Erythroblast (primary cell): ENCODE data around the gene DHRS7B.
A peak's percentile ranks its signal among the peaks of the same experiment; 100 is the strongest.
"Not testable (repeated sequence)": the region's sequence is repeated elsewhere in the genome, so short reads cannot be mapped to it uniquely, and the experiment has no call there.

Experiments
- DNase-seq, 2 experiments: peaks; one replicate each; lab custom pipeline; 2025; lab: John Stamatoyannopoulos, UW
- GATA1 ChIP-seq: IDR thresholded peaks from 2 replicates; pipeline ENCODE4 v1.6.1; 2011; ENCODE audit warnings: low read depth, mild to moderate bottlenecking, control low read depth, low read length, moderate library complexity
- POLR2A ChIP-seq: IDR thresholded peaks from 2 replicates; pipeline ENCODE4 v1.6.1; 2011; ENCODE audit warnings: mild to moderate bottlenecking, low read length

DHRS7B gene

GRCh38 chr17:21223086-21223485, 96.3 kb downstream of the DHRS7B start:
- DNase-seq = no peak
- no peak for TF ChIP-seq POLR2A
- TF ChIP-seq GATA1 = no peak

GRCh38 chr17:21227277-21227676, 100.5 kb downstream of the DHRS7B start:
- DNase-seq = not testable (repeated sequence)

- no peak for TF ChIP-seq GATA1
- no peak for TF ChIP-seq POLR2A
- no peak for DNase-seq
Measured at GRCh38 chr17:21228111-21228510, 101.3 kb downstream of the DHRS7B start.

- TF ChIP-seq POLR2A = no peak
- no peak for TF ChIP-seq GATA1
- DNase-seq = no peak
Measured at GRCh38 chr17:21228845-21229244, 102.1 kb downstream of the DHRS7B start.

- TF ChIP-seq GATA1 (no peak), POLR2A (no peak)
- DNase-seq = no peak
Measured at GRCh38 chr17:21231533-21231932, 104.8 kb downstream of the DHRS7B start.

- no peak for DNase-seq
- TF ChIP-seq GATA1 (no peak), POLR2A (no peak)
Measured at GRCh38 chr17:21232033-21232749, 105.4 kb downstream of the DHRS7B start.

GRCh38 chr17:21233581-21234347, 107.0 kb downstream of the DHRS7B start:
- DNase-seq = no peak

GRCh38 chr17:21235921-21236320, 109.2 kb downstream of the DHRS7B start:
- TF ChIP-seq POLR2A (no peak), GATA1 (no peak)
- no peak for DNase-seq

More at GRCh38 chr17:21233581-21234347, 107.0 kb downstream of the DHRS7B start:
- no peak for TF ChIP-seq GATA1
- no peak for TF ChIP-seq POLR2A

- no peak for TF ChIP-seq GATA1
- no peak for TF ChIP-seq POLR2A
- DNase-seq = peak; percentile 58 to 65
Measured at GRCh38 chr17:21239680-21240368, 113.1 kb downstream of the DHRS7B start.

- TF ChIP-seq GATA1 (no peak), POLR2A (no peak)
- no peak for DNase-seq
Measured at GRCh38 chr17:21240369-21241055, 113.7 kb downstream of the DHRS7B start.
